GM12878 (cell line): Measurements from ENCODE around the gene CRTC2. TPM values are rescaled to one million over a fixed set of nuclear protein-coding genes. Genes with fewer than 3 reads are reported as not detected.
"Not testable (repeated sequence)": the region's sequence is repeated elsewhere in the genome, so short reads cannot be mapped to it uniquely, and the experiment has no call there.

Source experiments
- ATAC-seq: fragments of 200-7000 bp; cut with Tn5 transposase; 3 replicates; pipeline ENCODE4 v1.9.1; 2020; ENCODE audit warnings: mild to moderate bottlenecking, moderate library complexity
- BruUV-seq: library from RNA; stranded (reverse); fragments of 400-500 nt; replicated peaks from 2 replicates; lab custom pipeline; 2021; lab: Mats Ljungman, UMichigan
- CTCF ChIA-PET: fragments of 300-600 bp; sonication (Branson Sonifier 250); formaldehyde crosslinking; extraction: SDS; loops from one replicate; lab custom pipeline; 2021; ENCODE audit warnings: inconsistent platforms; lab: Yijun Ruan, JAX
- POLR2A ChIA-PET: fragments of 350-600 bp; formaldehyde crosslinking; extraction: SDS; loops from one replicate; lab custom pipeline; 2021; ENCODE audit warnings: inconsistent platforms; lab: Charles Lee
- RAD21 ChIA-PET: fragments of 300-600 bp; sonication (Branson Sonifier 250); formaldehyde crosslinking; loops from one replicate; lab custom pipeline; 2023; ENCODE audit warnings: antibody characterized with exemption; ENCODE audit not compliant: unreplicated experiment; lab: Charles Lee
- SMC1A ChIA-PET: fragments of 300-600 bp; sonication (Branson Sonifier 250); formaldehyde crosslinking; loops from one replicate; lab custom pipeline; 2023; ENCODE audit not compliant: unreplicated experiment, uncharacterized antibody; lab: Charles Lee
- DNase-seq: peaks from one replicate; pipeline ENCODE4 v3.0.0-alpha.2; 2011; ENCODE audit warnings: low read depth, low spot score
- FAIRE-seq: peaks from 3 replicates; lab custom pipeline; 2011; peaks lifted over from hg19 to GRCh38; lab: Jason Lieb, UNC
- H2AFZ ChIP-seq: 2 replicates; pipeline ENCODE4 v1.6.0; 2011; ENCODE audit warnings: low read depth, low read length, control low read depth; ENCODE audit not compliant: control insufficient read depth
- H3K27ac ChIP-seq: 2 replicates; pipeline ENCODE4 v1.5.1; 2011; ENCODE audit warnings: control low read depth; ENCODE audit not compliant: control insufficient read depth, insufficient read depth
- H3K27me3 ChIP-seq, 2 experiments: replicated peaks in 1 of 2; 2 replicates each; pipeline versions ENCODE4 v1.6.0 to v1.6.1; 2011; ENCODE audit warnings: low read length in 1 of 2; ENCODE audit not compliant: control insufficient read depth in 2 of 2, insufficient read depth in 2 of 2
- H3K36me3 ChIP-seq, 2 experiments: 2 replicates each; pipeline ENCODE4 v1.5.1; 2011; ENCODE audit warnings: low read length in 1 of 2; ENCODE audit not compliant: control insufficient read depth in 2 of 2, insufficient read depth in 2 of 2
- H3K4me1 ChIP-seq: 2 replicates; pipeline ENCODE4 v1.6.1; 2011; ENCODE audit warnings: mild to moderate bottlenecking, low read length, moderate library complexity, mixed read lengths; ENCODE audit not compliant: control insufficient read depth, insufficient read depth
- H3K4me2 ChIP-seq: 2 replicates; pipeline ENCODE4 v1.6.0; 2011; ENCODE audit warnings: control low read depth; ENCODE audit not compliant: control insufficient read depth, insufficient read depth
- H3K4me3 ChIP-seq: fragments of 200-600 bp; sonication (generic); 2 replicates; pipeline ENCODE4 v1.5.1; 2016
- H3K79me2 ChIP-seq: 2 replicates; pipeline ENCODE4 v1.6.0; 2011; ENCODE audit warnings: low read length; ENCODE audit not compliant: control insufficient read depth, insufficient read depth
- H3K9ac ChIP-seq: 2 replicates; pipeline ENCODE4 v1.8.0; 2011; ENCODE audit warnings: low read length, control low read depth, mixed read lengths; ENCODE audit not compliant: control insufficient read depth, insufficient read depth
- H3K9me3 ChIP-seq: replicated peaks from 3 replicates; pipeline ENCODE4 v1.5.1; 2011; ENCODE audit warnings: mild to moderate bottlenecking, low read length; ENCODE audit not compliant: control insufficient read depth, insufficient read depth
- H4K20me1 ChIP-seq: 2 replicates; pipeline ENCODE4 v1.6.0; 2011; ENCODE audit not compliant: control insufficient read depth, insufficient read depth
- CUX1 ChIP-seq: IDR thresholded peaks from 2 replicates; pipeline ENCODE4 v1.6.1; 2012; ENCODE audit warnings: improper control_type of control experiment, low read depth, low read length; ENCODE audit not compliant: insufficient replicate concordance
- EGR1 ChIP-seq, 2 experiments: IDR thresholded peaks; 1 replicate in 1 of 2; 2 replicates in 1 of 2; pipeline ENCODE4 v1.6.1; 2011 to 2012; ENCODE audit warnings: low read depth in 2 of 2, low read length in 2 of 2, borderline replicate concordance in 1 of 2, mild to moderate bottlenecking in 1 of 2, moderate library complexity in 1 of 2
- ESRRA ChIP-seq: IDR thresholded peaks from 2 replicates; pipeline ENCODE4 v1.6.1; 2012; ENCODE audit warnings: mild to moderate bottlenecking, low read length, improper control_type of control experiment
- LARP7 ChIP-seq: fragments of 450-650 bp; IDR thresholded peaks from 2 replicates; pipeline ENCODE4 v1.6.1; 2017; ENCODE audit warnings: mild to moderate bottlenecking
- PAX8 ChIP-seq: fragments of 450-650 bp; IDR thresholded peaks from 2 replicates; pipeline ENCODE4 v1.6.1; 2017; ENCODE audit warnings: mild to moderate bottlenecking, moderate library complexity
- RB1 ChIP-seq: fragments of 450-650 bp; formaldehyde crosslinking; IDR thresholded peaks from 2 replicates; pipeline ENCODE4 v1.6.1; 2017; ENCODE audit warnings: mild to moderate bottlenecking, borderline replicate concordance
- WGBS: methylation state at CpG from one replicate; pipeline ENCODE4 v1.1.6; 2016; ENCODE audit warnings: low lambda C conversion rate; ENCODE audit not compliant: insufficient replicate concordance, insufficient coverage; ENCODE audit errors: missing lambda C conversion rate; 5-methylcytosine and 5-hydroxymethylcytosine counted together
- in situ Hi-C: fragments of 300-500 bp; cut with MboI; formaldehyde crosslinking; loops from 9 replicates; pipeline ENCODE4 v1.14.3; 2018; ENCODE audit warnings: mixed read lengths
- intact Hi-C: fragments of 100-400 bp; cut with micrococcal nuclease; formaldehyde crosslinking; loops from one replicate; pipeline ENCODE4 v1.14.2; 2022; ENCODE audit not compliant: unreplicated experiment
- polyA plus RNA-seq, 11 experiments: library from polyadenylated mRNA; depleted of rRNA in 4 of 11; unstranded in 6 of 11; stranded (reverse) in 5 of 11; fragments of >200 nt; fragmentation: Nextera tagmentation in 4 of 11; fragmentation: Illumina TruSeq in 1 of 11; extraction: Ambion mirVana in 4 of 11; extraction: Trizol in 1 of 11; gene quantifications; 1 replicate in 1 of 11; 2 replicates in 10 of 11; pipeline versions ENCODE4 v1.2.1 to v1.2.3, GENCODE V29; 2011 to 2016; ENCODE audit warnings: inconsistent platforms in 2 of 11, missing spikeins in 2 of 11, low read depth in 1 of 11
- total RNA-seq, 4 experiments: library from RNA; depleted of rRNA in 3 of 4; stranded (reverse); fragments of >200 nt in 3 of 4; fragmentation: Illumina TruSeq in 1 of 4; extraction: Trizol in 1 of 4; gene quantifications; 2 replicates each; pipeline versions ENCODE4 v1.2.1 to v1.2.3, GENCODE V29; 2013 to 2021

CRTC2 gene
- total and polyA plus RNA-seq, 10 of the 15 experiments (the other 5 are each of a cell fraction or from before 2014, with no cell fraction given): 5.1 to 57.9 (median 32.7) TPM

DNA sequence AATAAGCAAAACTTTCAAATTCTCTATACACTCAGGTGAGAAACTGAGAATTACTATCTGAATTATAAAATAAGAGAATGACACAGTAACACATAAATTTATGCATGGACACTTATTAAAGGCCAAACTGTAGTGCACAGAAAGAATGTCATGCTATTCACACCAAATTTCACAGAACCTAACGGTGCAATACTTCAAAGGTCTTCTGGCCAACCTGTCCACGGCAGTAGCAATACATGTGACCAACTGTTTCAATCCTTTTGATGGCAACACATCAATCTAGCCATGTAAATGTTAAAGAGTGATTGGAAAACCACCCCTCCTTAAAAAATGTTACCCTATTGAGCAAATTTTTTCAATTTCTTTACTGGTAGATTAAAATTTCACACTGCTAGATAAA, 46.1 kb downstream of the CRTC2 start (continued):
- TF ChIP-seq CUX1 (no peak), ESRRA (no peak), PAX8 (no peak), RB1 (no peak), LARP7 (no peak), EGR1 (IDR thresholded peaks at IDR 0.05; ENCODE audit: borderline replicate concordance in 1 of 2, low read depth in 2 of 2, low read length in 2 of 2) (no peak)

DNA sequence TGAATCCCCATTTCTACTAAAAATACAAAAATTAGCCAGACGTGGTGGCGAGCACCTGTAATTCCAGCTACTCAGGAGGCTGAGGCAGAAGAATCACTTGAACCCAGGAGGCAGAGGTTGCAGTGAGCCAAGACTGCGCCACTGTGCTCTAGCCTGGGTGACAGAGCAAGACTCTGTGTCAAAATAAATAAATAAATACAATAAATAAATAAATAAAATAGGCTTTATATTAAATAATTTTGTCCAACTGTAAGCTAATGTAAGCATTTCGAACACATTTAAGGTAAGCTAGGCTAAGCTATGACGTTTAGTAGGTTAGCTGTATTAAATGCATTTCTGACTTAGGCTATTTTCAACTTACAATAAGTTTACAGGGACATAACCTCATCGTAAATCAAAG, 47.9 kb downstream of the CRTC2 start:
- in situ Hi-C loops, BruUV-seq: not testable (repeated sequence)
- 88% methylated on average over 6 of the region's 6 CpGs for WGBS

More for the DNA sequence above, 47.9 kb downstream of the CRTC2 start:
- H3K27ac ChIP-seq, H3K36me3 ChIP-seq, FAIRE-seq, H3K4me3 ChIP-seq, H3K9ac ChIP-seq, ATAC-seq, H4K20me1 ChIP-seq, DNase-seq, H3K27me3 ChIP-seq, intact Hi-C loops, H3K4me2 ChIP-seq, H2AFZ ChIP-seq, H3K4me1 ChIP-seq, H3K9me3 ChIP-seq: not testable (repeated sequence)
- peaks cover 79% of the 10 kb centered on the region for H3K79me2 ChIP-seq
- ChIA-PET SMC1A (interaction anchor here (0.9 to 5.1 kb wide), 12 partner anchors 9 to 96 kb away, joined by 3 to 27 read pairs (median 4); partner anchors contain the start of genes JTB, RAB13 and RPS27), POLR2A (interaction anchor here (0.6 to 2.4 kb wide), 5 partner anchors 9 to 67 kb away, joined by 3 to 11 read pairs (median 4); partner anchors contain the start of gene JTB), RAD21 (interaction anchor here (1.1 to 1.7 kb wide), 4 partner anchors 12 to 113 kb away, joined by 3 to 5 read pairs (median 4); partner anchors contain the start of gene GATAD2B), CTCF (interaction anchor here (0.8 to 14.9 kb wide), 8 partner anchors 8 to 87 kb away, joined by 3 to 138 read pairs (median 3); partner anchors contain the start of genes JTB and SLC39A1)
